Stimulated activated CD8-positive, alpha-beta memory T cell treated with anti-CD3 and anti-CD28 coated beads, Interleukin-4, amount 100 ng/mL, for 24 hours (primary cell): ENCODE data around the gene RNF19B.
"Not testable (repeated sequence)": the region's sequence is repeated elsewhere in the genome, so short reads cannot be mapped to it uniquely, and the experiment has no call there.

Source experiments
- DNase-seq: peaks from one replicate; pipeline ENCODE4 v3.0.0-alpha.2; 2020; ENCODE audit warnings: low read depth

RNF19B gene

GRCh38 chr1:32991819-32992488 is 27.3 kb upstream of the RNF19B start:
- no peak for DNase-seq

GRCh38 chr1:32991386-32991785 is 26.8 kb upstream of the RNF19B start:
- no peak for DNase-seq

- DNase-seq, result no peak
Observed at GRCh38 chr1:32990887-32991286, 26.3 kb upstream of the RNF19B start.

- DNase-seq, result peak; percentile 31
Observed at GRCh38 chr1:32989160-32990050, 24.8 kb upstream of the RNF19B start.

GRCh38 chr1:32988665-32989064 is 24.1 kb upstream of the RNF19B start:
- no peak for DNase-seq

GRCh38 chr1:32985226-32985625 is 20.6 kb upstream of the RNF19B start:
- DNase-seq, result no peak

GRCh38 chr1:32984455-32985171 is 20.0 kb upstream of the RNF19B start:
- no peak for DNase-seq

GRCh38 chr1:32984090-32984454 is 19.5 kb upstream of the RNF19B start:
- DNase-seq, result no peak

- no peak for DNase-seq
Observed at GRCh38 chr1:32983020-32983419, 18.4 kb upstream of the RNF19B start.

GRCh38 chr1:32981003-32981901 is 16.6 kb upstream of the RNF19B start:
- DNase-seq, result peak; percentile 34

- DNase-seq, result no peak
Observed at GRCh38 chr1:32980080-32980479, 15.5 kb upstream of the RNF19B start.

GRCh38 chr1:32978854-32979253 is 14.2 kb upstream of the RNF19B start:
- no peak for DNase-seq

GRCh38 chr1:32977546-32978087 is 13.0 kb upstream of the RNF19B start:
- no peak for DNase-seq

- not testable (repeated sequence) for DNase-seq
Observed at GRCh38 chr1:32975055-32975454, 10.4 kb upstream of the RNF19B start.

- not testable (repeated sequence) for DNase-seq
Observed at GRCh38 chr1:32973458-32973857, 8.8 kb upstream of the RNF19B start.

- DNase-seq, result no peak
Observed at GRCh38 chr1:32972814-32973428, 8.3 kb upstream of the RNF19B start.

GRCh38 chr1:32971576-32971975 is 7.0 kb upstream of the RNF19B start:
- no peak for DNase-seq

- no peak for DNase-seq
Observed at GRCh38 chr1:32971156-32971555, 6.5 kb upstream of the RNF19B start.

- DNase-seq, result no peak
Observed at GRCh38 chr1:32969566-32969965, 5.0 kb upstream of the RNF19B start.

GRCh38 chr1:32967888-32968568 is 3.4 kb upstream of the RNF19B start:
- DNase-seq, result no peak
